ENCODE data around the gene ESRRG.

Gene ESRRG

DNA sequence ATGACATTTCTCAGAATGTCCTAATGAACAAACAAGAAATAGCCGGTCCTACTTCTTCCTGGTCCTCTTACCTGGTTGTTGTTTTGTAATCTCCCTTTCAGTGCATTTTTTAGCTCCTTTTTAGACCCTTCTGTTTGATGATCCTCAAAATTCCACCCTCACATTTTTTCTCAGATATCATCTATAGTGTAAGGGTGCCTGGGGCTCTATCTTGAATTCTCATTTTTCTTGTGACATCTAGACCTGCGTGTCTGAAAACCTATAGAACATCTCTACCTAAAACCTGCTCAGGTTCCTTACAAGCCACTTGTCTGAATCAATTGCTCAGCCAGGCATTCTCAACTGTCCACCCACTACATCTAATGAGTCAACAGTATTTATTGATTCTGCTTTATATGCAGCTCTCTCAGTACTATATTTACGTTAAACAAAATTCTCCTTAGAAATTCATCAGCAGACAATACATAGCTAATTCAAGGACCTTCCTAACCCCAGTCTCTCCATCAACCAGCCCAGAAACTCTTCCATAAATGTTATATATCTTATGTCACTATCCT, 263.5 kb downstream of the ESRRG start:
- Histone ChIP-seq H3K4me1 (ENCODE audit: control insufficient read depth, insufficient read depth, low read length) (peaks cover 63% of the 10 kb centered on the region), H3K36me3 (ENCODE audit: insufficient read depth, low read length) (no peaks in the 10 kb centered on the region), H3K9me3 (replicated peaks; ENCODE audit: low read length) (no peaks in the 10 kb centered on the region), H3K4me2 (ENCODE audit: low read length) (no peak overlapping the region), H3K9ac (ENCODE audit: low read depth, low read length) (no peak overlapping the region), H3K4me3 (ENCODE audit: low read length) (no peak overlapping the region), H3K27me3 (ENCODE audit: control insufficient read depth, insufficient read depth, low read length) (no peaks in the 10 kb centered on the region)

DNA sequence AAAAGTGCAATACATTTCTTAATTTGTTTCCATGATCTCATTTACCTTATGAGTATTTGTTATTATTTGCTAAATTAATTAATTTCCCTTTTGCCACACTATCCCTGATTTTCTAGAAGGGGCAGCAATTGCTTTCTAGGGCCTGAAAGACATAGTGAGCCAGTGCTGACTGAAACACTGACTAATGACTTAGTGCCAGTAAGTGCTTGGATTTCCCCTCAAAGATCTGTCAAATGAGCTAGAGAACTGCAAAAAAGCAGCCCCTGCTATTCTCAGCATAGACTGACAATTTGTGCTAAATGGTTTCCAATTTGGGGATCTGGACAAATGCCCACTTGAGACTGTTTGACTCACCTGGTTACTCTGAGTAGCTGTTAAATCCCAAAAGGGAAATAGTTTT, 264.4 kb downstream of the ESRRG start:
- Histone ChIP-seq H3K27me3 (ENCODE audit: control insufficient read depth, insufficient read depth, low read length) (no peaks in the 10 kb centered on the region), H3K36me3 (ENCODE audit: insufficient read depth, low read length) (no peaks in the 10 kb centered on the region), H3K9ac (ENCODE audit: low read depth, low read length) (no peak overlapping the region), H3K9me3 (replicated peaks; ENCODE audit: low read length) (no peaks in the 10 kb centered on the region), H3K4me2 (ENCODE audit: low read length) (no peak overlapping the region), H3K4me1 (ENCODE audit: control insufficient read depth, insufficient read depth, low read length) (peaks cover 56% of the 10 kb centered on the region), H3K4me3 (ENCODE audit: low read length) (no peak overlapping the region)

DNA sequence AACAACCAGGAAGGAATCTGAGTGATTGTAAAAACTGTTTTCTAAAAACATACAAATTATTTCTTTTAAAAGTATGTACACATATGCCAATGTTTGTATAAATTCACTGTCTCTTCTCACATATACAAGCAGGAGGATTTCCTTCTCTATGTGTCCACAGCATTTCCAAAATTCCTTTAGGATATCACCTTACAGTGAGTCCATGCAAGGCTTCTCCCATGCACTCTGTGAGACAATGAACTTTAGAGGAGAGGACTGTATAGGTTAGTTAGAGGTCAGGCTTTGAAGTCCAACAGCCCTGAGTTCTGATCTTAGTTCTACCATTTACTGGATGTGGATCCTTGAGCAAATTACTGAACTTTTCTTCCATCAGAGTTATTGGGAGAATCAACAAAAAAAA, 265.9 kb downstream of the ESRRG start:
- no peaks in the 10 kb centered on the region for H3K9me3 ChIP-seq (replicated peaks; ENCODE audit: low read length)
- H3K4me2 ChIP-seq (ENCODE audit: low read length), result peak overlapping the region; percentile 73
- peaks cover 41% of the 10 kb centered on the region for H3K4me1 ChIP-seq (ENCODE audit: control insufficient read depth, insufficient read depth, low read length)
- H3K36me3 ChIP-seq (ENCODE audit: insufficient read depth, low read length), result no peaks in the 10 kb centered on the region
- no peaks in the 10 kb centered on the region for H3K27me3 ChIP-seq (ENCODE audit: control insufficient read depth, insufficient read depth, low read length)
- H3K4me3 ChIP-seq (ENCODE audit: low read length), result no peak overlapping the region
- peak overlapping the region; percentile 45 for H3K9ac ChIP-seq (ENCODE audit: low read depth, low read length)

DNA sequence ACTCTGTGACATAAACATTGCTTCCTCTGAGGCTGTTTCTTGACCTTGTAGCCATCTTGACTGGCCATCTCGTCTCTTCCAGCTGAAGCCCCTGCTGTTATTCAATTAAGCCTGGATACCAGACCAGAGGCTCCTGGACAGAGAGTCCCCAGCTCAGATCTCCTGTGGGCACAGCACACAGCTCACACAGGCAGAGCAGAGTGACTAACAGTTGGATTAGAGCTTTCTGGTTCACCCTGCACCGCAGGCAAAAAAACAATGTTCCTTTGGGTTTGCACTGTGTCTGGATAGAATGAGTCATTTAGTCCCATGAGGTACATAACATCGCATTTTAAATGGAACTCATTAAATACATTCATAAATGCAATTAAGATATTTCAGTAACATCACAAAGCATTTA, 266.5 kb downstream of the ESRRG start:
- Histone ChIP-seq H3K9me3 (replicated peaks; ENCODE audit: low read length) (no peaks in the 10 kb centered on the region), H3K4me1 (ENCODE audit: control insufficient read depth, insufficient read depth, low read length) (peaks cover 35% of the 10 kb centered on the region), H3K27me3 (ENCODE audit: control insufficient read depth, insufficient read depth, low read length) (no peaks in the 10 kb centered on the region), H3K36me3 (ENCODE audit: insufficient read depth, low read length) (no peaks in the 10 kb centered on the region), H3K4me2 (ENCODE audit: low read length) (peak overlapping the region; percentile 73), H3K4me3 (ENCODE audit: low read length) (peak overlapping the region; percentile 40), H3K9ac (ENCODE audit: low read depth, low read length) (peak overlapping the region; percentile 63)

DNA sequence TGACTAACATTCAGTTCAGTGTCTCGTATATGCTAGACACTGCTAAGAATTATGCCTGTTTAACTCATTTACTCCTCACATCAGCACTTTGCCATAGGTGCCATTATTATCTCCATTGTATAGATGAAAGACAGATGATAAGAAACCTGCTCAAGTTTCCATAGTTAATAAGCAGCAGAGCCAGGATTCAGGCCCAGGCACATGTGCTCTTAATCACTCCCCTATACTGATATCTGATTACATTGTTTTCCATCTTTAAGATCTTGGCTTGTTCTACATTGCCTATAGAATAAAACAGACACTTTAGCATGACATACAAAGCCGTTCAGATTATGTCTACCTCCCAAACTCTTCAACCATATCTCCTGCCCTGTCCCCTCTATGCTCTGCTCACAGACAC, 269.5 kb downstream of the ESRRG start:
- Histone ChIP-seq H3K4me1 (ENCODE audit: control insufficient read depth, insufficient read depth, low read length) (peaks cover 21% of the 10 kb centered on the region), H3K9ac (ENCODE audit: low read depth, low read length) (no peak overlapping the region), H3K9me3 (replicated peaks; ENCODE audit: low read length) (no peaks in the 10 kb centered on the region), H3K36me3 (ENCODE audit: insufficient read depth, low read length) (no peaks in the 10 kb centered on the region), H3K27me3 (ENCODE audit: control insufficient read depth, insufficient read depth, low read length) (no peaks in the 10 kb centered on the region), H3K4me3 (ENCODE audit: low read length) (no peak overlapping the region), H3K4me2 (ENCODE audit: low read length) (no peak overlapping the region)

Measured in skeletal muscle satellite cell (primary cell).